ENCODE measurements around the gene MYEOV.

The MYEOV gene

DNA sequence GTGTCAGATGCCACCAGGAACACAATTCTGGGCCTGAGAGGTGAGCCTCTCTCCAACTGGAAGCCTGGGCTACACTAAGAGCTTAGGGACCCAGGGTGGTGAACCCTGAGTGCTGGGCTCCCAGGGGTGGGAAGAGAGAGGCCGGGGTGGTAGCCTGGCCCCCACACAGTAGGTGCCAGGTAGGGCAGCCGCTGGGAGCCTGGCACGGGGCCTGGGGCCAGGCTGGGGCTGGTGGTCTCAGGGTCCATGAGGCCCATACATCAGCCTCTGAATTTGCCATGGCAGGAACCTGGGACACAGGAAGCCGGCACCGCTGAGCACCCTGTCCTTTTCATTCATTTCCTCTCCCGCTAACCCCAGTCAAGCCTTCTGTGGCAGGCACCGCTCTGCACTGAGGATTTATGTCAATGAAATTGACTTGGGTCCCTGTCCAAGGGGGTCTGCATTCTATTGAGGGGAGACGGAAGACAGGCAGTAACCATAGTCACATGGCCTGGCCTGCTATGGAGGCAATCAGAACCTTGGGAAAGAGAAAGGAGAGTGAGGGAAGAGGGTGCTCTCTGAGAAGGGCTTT is 8.6 kb downstream of the MYEOV start:
- H3K4me3 ChIP-seq (ENCODE audit: low read length), result no peak overlapping the region
- H3K9ac ChIP-seq (ENCODE audit: low read length), result no peak overlapping the region
- H3K27ac ChIP-seq (ENCODE audit: low read depth, low read length), result no peak overlapping the region
- H3K36me3 ChIP-seq (ENCODE audit: control insufficient read depth, insufficient read depth, low read length), result no peaks in the 10 kb centered on the region
- H3K4me1 ChIP-seq (ENCODE audit: control insufficient read depth, insufficient read depth, low read length), result peaks cover 5% of the 10 kb centered on the region
- H3K27me3 ChIP-seq (ENCODE audit: control insufficient read depth, insufficient read depth, low read length), result no peaks in the 10 kb centered on the region

DNA sequence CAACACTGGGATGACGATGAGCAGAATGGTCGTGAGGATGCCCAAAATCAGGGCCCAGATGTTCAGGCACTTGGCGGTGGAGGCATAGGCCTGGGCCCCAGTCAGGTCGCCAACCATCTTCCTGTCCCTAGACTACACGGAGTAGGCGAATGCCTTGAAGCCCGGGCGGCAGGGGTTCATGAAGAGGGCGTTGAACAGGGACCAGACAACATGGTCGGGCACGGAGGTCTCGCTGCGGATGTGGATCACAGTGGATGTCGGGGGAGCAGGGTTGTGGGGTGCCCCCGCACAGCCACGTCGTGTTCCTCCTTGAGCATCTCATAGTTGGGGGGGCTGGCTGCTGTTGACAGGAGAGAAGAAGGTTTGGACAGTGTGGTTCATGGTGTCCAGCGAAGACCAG is 9.5 kb downstream of the MYEOV start:
- Histone ChIP-seq H3K27ac (ENCODE audit: low read depth, low read length) (no peak overlapping the region), H3K36me3 (ENCODE audit: control insufficient read depth, insufficient read depth, low read length) (no peaks in the 10 kb centered on the region), H3K27me3 (ENCODE audit: control insufficient read depth, insufficient read depth, low read length) (no peaks in the 10 kb centered on the region), H3K4me1 (ENCODE audit: control insufficient read depth, insufficient read depth, low read length) (no peaks in the 10 kb centered on the region), H3K4me3 (ENCODE audit: low read length) (no peak overlapping the region), H3K9ac (ENCODE audit: low read length) (no peak overlapping the region)

DNA sequence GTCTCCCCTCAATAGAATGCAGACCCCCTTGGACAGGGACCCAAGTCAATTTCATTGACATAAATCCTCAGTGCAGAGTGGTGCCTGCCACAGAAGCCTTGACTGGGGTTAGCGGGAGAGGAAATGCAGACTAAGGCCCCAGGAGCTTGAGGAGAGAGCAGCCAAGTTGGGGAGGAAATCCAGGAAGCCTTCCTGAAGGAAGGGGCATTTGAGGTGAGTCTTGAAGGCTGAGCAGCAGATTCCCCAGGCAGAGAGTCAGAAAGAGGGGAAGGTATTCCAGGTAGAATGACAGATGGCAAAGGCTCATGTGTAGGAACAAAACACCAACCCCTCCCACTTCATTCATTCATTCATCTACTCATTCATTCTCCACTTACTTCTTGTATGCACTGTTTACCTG is 10.3 kb downstream of the MYEOV start:
- no peaks in the 10 kb centered on the region for H3K36me3 ChIP-seq (ENCODE audit: control insufficient read depth, insufficient read depth, low read length)
- no peak overlapping the region for H3K4me3 ChIP-seq (ENCODE audit: low read length)
- no peaks in the 10 kb centered on the region for H3K4me1 ChIP-seq (ENCODE audit: control insufficient read depth, insufficient read depth, low read length)
- H3K27me3 ChIP-seq (ENCODE audit: control insufficient read depth, insufficient read depth, low read length), result no peaks in the 10 kb centered on the region
- no peak overlapping the region for H3K9ac ChIP-seq (ENCODE audit: low read length)
- H3K27ac ChIP-seq (ENCODE audit: low read depth, low read length), result no peak overlapping the region

DNA sequence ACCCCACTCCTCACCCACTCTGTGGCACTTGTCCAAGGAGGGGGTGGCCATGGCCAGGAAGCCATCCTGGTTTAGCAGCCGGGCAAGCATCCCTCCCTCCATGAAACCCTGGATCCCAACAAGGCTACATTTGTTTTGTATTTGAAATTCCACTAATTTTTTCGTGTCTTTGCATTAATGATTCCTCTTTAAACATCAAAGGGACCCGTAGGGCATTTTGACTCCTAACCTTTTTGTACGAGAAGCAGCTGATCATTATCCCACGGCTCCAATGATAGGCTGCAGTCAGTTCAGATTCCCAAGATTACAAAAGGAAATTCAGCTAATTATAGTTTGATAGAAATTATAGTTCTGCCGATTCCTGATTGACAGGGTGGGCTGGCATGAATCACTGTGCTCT is 10.7 kb downstream of the MYEOV start:
- Histone ChIP-seq H3K27me3 (ENCODE audit: control insufficient read depth, insufficient read depth, low read length) (no peaks in the 10 kb centered on the region), H3K27ac (ENCODE audit: low read depth, low read length) (no peak overlapping the region), H3K9ac (ENCODE audit: low read length) (no peak overlapping the region), H3K4me1 (ENCODE audit: control insufficient read depth, insufficient read depth, low read length) (no peaks in the 10 kb centered on the region), H3K36me3 (ENCODE audit: control insufficient read depth, insufficient read depth, low read length) (no peaks in the 10 kb centered on the region), H3K4me3 (ENCODE audit: low read length) (no peak overlapping the region)

DNA sequence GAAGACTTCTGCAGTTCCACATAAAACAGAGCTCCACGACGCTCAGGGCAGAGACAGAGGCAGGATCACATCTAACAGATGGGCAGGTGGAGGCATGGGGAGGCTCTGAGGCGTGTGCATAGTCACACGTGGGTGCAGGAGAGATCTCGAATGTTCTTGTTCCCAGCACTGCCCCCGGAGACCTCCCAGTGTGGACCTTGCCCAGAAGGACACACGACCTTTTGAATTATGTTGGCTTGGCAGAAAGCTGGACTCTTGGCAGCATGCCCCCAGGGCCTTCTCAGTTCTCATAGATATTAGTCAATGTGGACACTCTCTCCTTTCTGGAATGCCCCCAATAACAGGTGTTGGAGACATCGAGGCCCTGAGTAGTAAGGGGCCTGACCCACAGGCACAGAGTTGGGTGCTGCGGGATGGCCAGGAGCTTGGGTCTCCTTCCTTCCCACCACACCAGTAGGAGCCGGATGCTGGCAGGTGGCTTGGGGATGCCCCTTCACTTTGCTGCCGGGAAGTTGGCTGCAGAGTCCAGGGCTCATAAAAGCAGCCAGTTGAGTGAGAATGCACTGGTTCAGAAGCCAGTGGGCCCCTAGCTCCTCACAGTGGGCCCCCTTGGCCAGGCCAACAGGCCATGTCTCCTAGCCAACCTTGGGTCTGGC is 12.1 kb downstream of the MYEOV start:
- Histone ChIP-seq H3K36me3 (ENCODE audit: control insufficient read depth, insufficient read depth, low read length) (no peaks in the 10 kb centered on the region), H3K27ac (ENCODE audit: low read depth, low read length) (no peak overlapping the region), H3K4me1 (ENCODE audit: control insufficient read depth, insufficient read depth, low read length) (no peaks in the 10 kb centered on the region), H3K9ac (ENCODE audit: low read length) (no peak overlapping the region), H3K27me3 (ENCODE audit: control insufficient read depth, insufficient read depth, low read length) (no peaks in the 10 kb centered on the region), H3K4me3 (ENCODE audit: low read length) (no peak overlapping the region)

DNA sequence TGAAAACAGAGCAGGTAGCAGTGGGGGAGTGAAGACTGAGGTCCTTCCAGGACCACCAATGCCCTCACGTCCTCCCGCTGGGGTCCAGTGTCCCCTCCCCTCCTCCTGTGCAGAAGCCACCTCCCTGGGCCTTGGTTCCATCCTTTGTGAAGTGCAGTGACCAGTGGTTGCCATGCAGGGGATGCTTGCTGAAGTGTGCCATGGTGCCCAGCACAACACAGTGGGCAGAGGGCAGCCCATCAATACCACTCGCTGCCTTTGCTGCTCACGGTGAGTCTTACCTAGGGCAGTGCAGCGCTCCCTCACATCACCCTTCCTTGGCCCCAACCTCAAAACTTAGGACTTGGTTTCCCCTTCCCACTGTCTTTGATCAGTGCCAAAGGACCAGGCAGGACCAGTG is 12.9 kb downstream of the MYEOV start:
- Histone ChIP-seq H3K27ac (ENCODE audit: low read depth, low read length) (no peak overlapping the region), H3K4me1 (ENCODE audit: control insufficient read depth, insufficient read depth, low read length) (no peaks in the 10 kb centered on the region), H3K27me3 (ENCODE audit: control insufficient read depth, insufficient read depth, low read length) (no peaks in the 10 kb centered on the region), H3K36me3 (ENCODE audit: control insufficient read depth, insufficient read depth, low read length) (no peaks in the 10 kb centered on the region), H3K4me3 (ENCODE audit: low read length) (no peak overlapping the region), H3K9ac (ENCODE audit: low read length) (no peak overlapping the region)

DNA sequence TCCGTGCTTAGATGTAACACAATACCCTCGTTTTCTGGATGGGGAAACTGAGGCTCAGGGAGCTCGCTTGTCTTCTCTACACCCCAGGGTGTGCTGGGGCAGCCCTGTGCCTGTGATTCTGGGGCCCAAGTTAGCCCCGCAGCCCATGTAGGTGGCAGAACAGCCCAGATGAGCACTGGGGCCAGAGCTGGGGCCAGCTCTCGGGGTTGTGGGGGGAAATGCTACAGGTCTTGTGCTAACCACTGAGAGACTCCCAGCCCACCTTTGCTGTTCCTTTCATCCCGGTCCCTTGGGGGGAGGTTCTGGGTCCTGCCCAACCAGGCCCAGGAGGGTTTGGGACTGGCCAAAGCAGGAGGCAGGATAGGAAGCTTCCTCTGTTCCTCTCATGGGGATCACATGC is 13.5 kb downstream of the MYEOV start:
- no peak overlapping the region for H3K27ac ChIP-seq (ENCODE audit: low read depth, low read length)
- H3K4me1 ChIP-seq (ENCODE audit: control insufficient read depth, insufficient read depth, low read length), result no peaks in the 10 kb centered on the region
- H3K36me3 ChIP-seq (ENCODE audit: control insufficient read depth, insufficient read depth, low read length), result no peaks in the 10 kb centered on the region
- no peak overlapping the region for H3K4me3 ChIP-seq (ENCODE audit: low read length)
- no peak overlapping the region for H3K9ac ChIP-seq (ENCODE audit: low read length)
- no peaks in the 10 kb centered on the region for H3K27me3 ChIP-seq (ENCODE audit: control insufficient read depth, insufficient read depth, low read length)

DNA sequence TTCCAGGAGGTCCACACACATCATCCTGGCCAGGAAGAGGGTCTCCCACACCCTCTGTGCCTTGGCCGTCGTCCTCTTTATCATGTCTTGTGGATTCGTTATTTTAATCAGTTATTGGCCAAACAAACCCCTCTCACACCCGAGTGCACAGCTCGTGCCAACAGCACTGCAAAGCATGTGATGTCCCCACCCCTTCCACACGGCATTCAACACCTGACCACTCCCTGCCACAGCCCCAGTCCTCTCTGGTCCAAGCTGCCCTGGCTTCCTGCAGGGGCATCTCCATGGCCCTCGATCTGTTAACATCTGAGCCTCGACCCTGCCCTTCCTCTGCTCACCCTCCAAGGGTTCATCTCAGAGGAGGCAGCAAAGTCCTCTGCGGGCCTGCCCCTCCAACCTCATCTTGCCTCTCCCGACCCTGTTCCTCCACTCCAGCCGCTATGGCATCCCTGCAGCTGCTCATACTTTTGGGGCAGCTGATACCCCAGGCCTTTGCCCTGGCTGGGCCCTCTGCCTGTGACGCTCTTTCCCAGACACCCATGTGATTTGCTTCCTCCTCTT is 14.0 kb downstream of the MYEOV start:
- no peaks in the 10 kb centered on the region for H3K36me3 ChIP-seq (ENCODE audit: control insufficient read depth, insufficient read depth, low read length)
- no peak overlapping the region for H3K4me3 ChIP-seq (ENCODE audit: low read length)
- H3K9ac ChIP-seq (ENCODE audit: low read length), result no peak overlapping the region
- H3K4me1 ChIP-seq (ENCODE audit: control insufficient read depth, insufficient read depth, low read length), result no peaks in the 10 kb centered on the region
- H3K27ac ChIP-seq (ENCODE audit: low read depth, low read length), result no peak overlapping the region
- H3K27me3 ChIP-seq (ENCODE audit: control insufficient read depth, insufficient read depth, low read length), result no peaks in the 10 kb centered on the region

DNA sequence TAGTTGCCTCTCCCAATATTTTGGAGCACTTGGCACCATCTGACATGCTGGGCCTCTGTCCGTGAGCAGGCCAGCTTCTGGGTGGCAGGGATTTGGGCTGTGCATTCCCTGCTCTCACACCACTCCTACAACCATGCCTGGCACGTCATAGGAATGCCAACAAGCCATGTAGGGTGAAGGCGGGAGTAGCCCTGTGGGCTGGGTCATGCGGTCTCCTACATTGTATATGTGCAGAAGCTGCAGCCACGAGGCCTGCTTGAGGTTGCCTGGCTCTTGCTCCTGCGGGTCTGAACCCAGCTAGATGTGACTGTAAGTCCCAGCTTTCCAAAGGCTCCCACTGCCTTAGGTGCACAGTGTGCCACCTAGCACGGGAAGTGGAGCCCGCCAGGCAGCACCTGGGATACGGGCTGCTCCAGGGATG is 14.5 kb downstream of the MYEOV start:
- Histone ChIP-seq H3K36me3 (ENCODE audit: control insufficient read depth, insufficient read depth, low read length) (no peaks in the 10 kb centered on the region), H3K27me3 (ENCODE audit: control insufficient read depth, insufficient read depth, low read length) (no peaks in the 10 kb centered on the region), H3K27ac (ENCODE audit: low read depth, low read length) (no peak overlapping the region), H3K4me1 (ENCODE audit: control insufficient read depth, insufficient read depth, low read length) (no peaks in the 10 kb centered on the region), H3K4me3 (ENCODE audit: low read length) (no peak overlapping the region), H3K9ac (ENCODE audit: low read length) (no peak overlapping the region)

DNA sequence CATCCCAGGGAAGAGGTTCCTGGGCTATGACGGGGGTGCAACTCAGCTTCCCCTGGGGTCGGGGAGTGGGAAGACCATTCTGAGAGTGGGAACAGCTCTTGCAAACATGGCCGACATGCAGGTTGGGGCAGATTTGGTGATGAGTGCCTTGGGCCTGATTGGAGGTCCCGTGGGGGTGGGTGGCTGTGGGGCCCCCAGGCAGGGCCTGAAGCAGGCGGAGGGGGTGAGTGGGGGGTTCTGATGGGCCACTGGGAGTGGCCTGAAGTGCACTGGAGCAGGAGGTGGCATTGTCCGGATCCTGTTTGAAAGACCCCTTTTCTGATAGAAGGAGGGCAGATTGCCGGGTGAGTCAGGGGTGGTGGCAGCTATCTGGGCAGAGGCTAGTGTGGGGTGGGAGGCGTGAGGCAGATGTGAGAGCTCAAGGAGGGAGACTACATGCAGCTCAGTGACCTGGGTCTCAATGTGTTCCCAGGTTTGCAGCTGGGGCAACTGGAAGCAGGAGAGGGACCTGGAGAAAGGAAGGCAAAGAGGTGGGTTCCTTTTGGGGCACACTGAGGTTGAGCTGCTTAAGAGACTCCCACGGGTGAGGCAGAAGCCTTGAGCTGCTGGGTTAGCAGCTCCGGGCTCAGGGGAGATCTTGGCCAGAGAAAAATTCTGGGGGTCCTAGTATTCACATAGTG is 15.1 kb downstream of the MYEOV start:
- Histone ChIP-seq H3K4me3 (ENCODE audit: low read length) (no peak overlapping the region), H3K27ac (ENCODE audit: low read depth, low read length) (no peak overlapping the region), H3K4me1 (ENCODE audit: control insufficient read depth, insufficient read depth, low read length) (no peaks in the 10 kb centered on the region), H3K27me3 (ENCODE audit: control insufficient read depth, insufficient read depth, low read length) (no peaks in the 10 kb centered on the region), H3K9ac (ENCODE audit: low read length) (no peak overlapping the region), H3K36me3 (ENCODE audit: control insufficient read depth, insufficient read depth, low read length) (no peaks in the 10 kb centered on the region)

DNA sequence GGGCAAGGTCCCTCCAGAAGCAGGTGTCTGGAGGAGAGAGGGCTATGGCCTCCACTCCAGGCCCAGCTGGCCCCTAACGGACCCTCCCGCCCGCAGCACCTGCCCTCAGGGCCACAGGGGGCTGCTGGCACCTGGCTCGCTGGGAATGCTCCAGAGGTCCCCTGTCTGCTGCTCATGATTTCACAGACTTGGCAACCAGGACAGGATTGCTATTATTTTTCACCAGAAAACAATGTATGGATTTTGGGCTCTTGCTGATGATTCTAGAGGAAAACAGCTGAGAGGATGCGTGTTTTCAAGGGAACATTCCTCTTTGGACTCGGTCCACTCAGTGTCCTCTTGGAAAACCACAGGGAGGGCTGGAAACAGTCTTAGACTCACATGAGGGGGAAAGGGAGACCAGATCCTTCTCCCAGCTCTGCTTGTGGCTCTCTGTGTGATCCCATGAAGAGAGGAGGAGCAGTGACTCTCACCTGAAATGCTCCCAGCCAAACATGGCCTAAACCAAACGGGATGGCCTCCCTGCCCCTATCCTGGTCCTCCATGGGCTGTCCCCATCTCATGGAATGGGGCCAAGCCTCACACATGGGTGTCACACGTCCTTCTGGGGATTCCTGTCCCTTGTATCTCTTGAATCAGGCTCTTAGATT is 15.8 kb downstream of the MYEOV start:
- Histone ChIP-seq H3K27me3 (ENCODE audit: control insufficient read depth, insufficient read depth, low read length) (no peaks in the 10 kb centered on the region), H3K4me3 (ENCODE audit: low read length) (no peak overlapping the region), H3K36me3 (ENCODE audit: control insufficient read depth, insufficient read depth, low read length) (no peaks in the 10 kb centered on the region), H3K9ac (ENCODE audit: low read length) (no peak overlapping the region), H3K4me1 (ENCODE audit: control insufficient read depth, insufficient read depth, low read length) (no peaks in the 10 kb centered on the region), H3K27ac (ENCODE audit: low read depth, low read length) (no peak overlapping the region)

DNA sequence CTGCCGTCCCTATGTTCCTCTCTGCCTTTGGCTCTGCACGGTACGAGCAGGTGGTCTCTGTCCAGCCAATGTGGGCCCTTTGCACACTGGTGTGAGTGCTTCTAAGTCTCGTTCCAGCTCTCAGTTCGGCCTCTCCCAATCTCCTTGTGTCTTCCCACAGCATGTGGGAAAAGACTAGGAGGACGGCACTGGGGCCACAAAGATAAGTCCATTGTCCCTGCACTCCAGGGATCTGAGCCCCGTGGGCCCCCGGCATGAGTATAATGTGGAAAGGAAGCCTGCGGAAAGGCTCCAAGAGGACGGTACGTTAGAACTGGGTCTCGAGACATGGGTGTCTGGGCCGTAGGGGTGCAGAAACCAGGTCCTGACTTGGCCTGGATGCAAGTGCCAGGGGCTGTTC is 16.4 kb downstream of the MYEOV start:
- no peak overlapping the region for H3K9ac ChIP-seq (ENCODE audit: low read length)
- no peaks in the 10 kb centered on the region for H3K4me1 ChIP-seq (ENCODE audit: control insufficient read depth, insufficient read depth, low read length)
- H3K27ac ChIP-seq (ENCODE audit: low read depth, low read length), result no peak overlapping the region
- H3K4me3 ChIP-seq (ENCODE audit: low read length), result no peak overlapping the region
- no peaks in the 10 kb centered on the region for H3K27me3 ChIP-seq (ENCODE audit: control insufficient read depth, insufficient read depth, low read length)
- H3K36me3 ChIP-seq (ENCODE audit: control insufficient read depth, insufficient read depth, low read length), result no peaks in the 10 kb centered on the region

Data from rectal smooth muscle tissue (tissue), 1 donor.